NCI-H1436 (cell line): ENCODE measurements around the gene PTCH1.
A peak's percentile ranks its signal among the peaks of the same experiment; 100 is the strongest.

Source experiments
- DNase-seq: peaks from one replicate; lab custom pipeline; 2025; lab: John Stamatoyannopoulos, UW

PTCH1 gene

GRCh38 chr9:95438561-95439357 is 78.0 kb downstream of the PTCH1 start:
- DNase-seq, result peak; percentile 61

GRCh38 chr9:95437559-95437958 is 79.2 kb downstream of the PTCH1 start:
- DNase-seq, result no peak

GRCh38 chr9:95436416-95436815 is 80.4 kb downstream of the PTCH1 start:
- no peak for DNase-seq

- DNase-seq, result no peak
These were observed 81.6 kb downstream of the PTCH1 start for GRCh38 chr9:95435074-95435728.

- no peak for DNase-seq
These were observed 82.4 kb downstream of the PTCH1 start for GRCh38 chr9:95434116-95435073.

GRCh38 chr9:95433096-95433819 is 83.5 kb downstream of the PTCH1 start:
- DNase-seq, result no peak

- DNase-seq, result no peak
These were observed 85.5 kb downstream of the PTCH1 start for GRCh38 chr9:95431286-95431685.

- no peak for DNase-seq
These were observed 86.7 kb downstream of the PTCH1 start for GRCh38 chr9:95429948-95430620.

- no peak for DNase-seq
These were observed 87.7 kb downstream of the PTCH1 start for GRCh38 chr9:95429096-95429495.

- DNase-seq, result no peak
These were observed 90.7 kb downstream of the PTCH1 start for GRCh38 chr9:95425910-95426551.

- DNase-seq, result no peak
These were observed 94.1 kb downstream of the PTCH1 start for GRCh38 chr9:95422650-95423049.

- DNase-seq, result no peak
These were observed 96.3 kb downstream of the PTCH1 start for GRCh38 chr9:95420518-95420917.

- DNase-seq, result no peak
These were observed 97.3 kb downstream of the PTCH1 start for GRCh38 chr9:95419444-95419843.

GRCh38 chr9:95415158-95415557 is 101.6 kb downstream of the PTCH1 start:
- DNase-seq, result no peak

- no peak for DNase-seq
These were observed 103.0 kb downstream of the PTCH1 start for GRCh38 chr9:95413793-95414192.

- no peak for DNase-seq
These were observed 105.5 kb downstream of the PTCH1 start for GRCh38 chr9:95411054-95411892.

- peak; percentile 27 for DNase-seq
These were observed 106.9 kb downstream of the PTCH1 start for GRCh38 chr9:95409650-95410426.

GRCh38 chr9:95407524-95407923 is 109.2 kb downstream of the PTCH1 start:
- DNase-seq, result no peak

- no peak for DNase-seq
These were observed 110.7 kb downstream of the PTCH1 start for GRCh38 chr9:95406121-95406520.
